Endothelial cell of umbilical vein (primary cell): ENCODE data around the gene FYN.

ENCODE experiments used
- EZH2 ChIP-seq: IDR thresholded peaks from 2 replicates; pipeline ENCODE4 v1.6.1; 2012; ENCODE audit warnings: borderline replicate concordance, low read depth, mild to moderate bottlenecking, moderate library complexity, low read length, inconsistent platforms; ENCODE audit not compliant: severe bottlenecking
- FOS ChIP-seq: IDR thresholded peaks from 2 replicates; pipeline ENCODE4 v1.6.1; 2011; ENCODE audit warnings: mild to moderate bottlenecking, low read length, moderate library complexity, borderline replicate concordance; ENCODE audit not compliant: insufficient read depth
- GATA2 ChIP-seq: IDR thresholded peaks from 2 replicates; pipeline ENCODE4 v1.7.0; 2011; ENCODE audit warnings: low read depth, mild to moderate bottlenecking, moderate library complexity, mixed read lengths, low read length; ENCODE audit not compliant: insufficient read length, insufficient read depth
- MAX ChIP-seq: IDR thresholded peaks from 2 replicates; pipeline ENCODE4 v1.6.1; 2011; ENCODE audit not compliant: insufficient read depth, insufficient read length
- POLR2A ChIP-seq: IDR thresholded peaks from 2 replicates; pipeline ENCODE4 v1.6.1; 2012; ENCODE audit warnings: low read depth, mild to moderate bottlenecking, control low read depth, low read length
- POLR2AphosphoS5 ChIP-seq: IDR thresholded peaks from 2 replicates; pipeline ENCODE4 v1.6.1; 2012; ENCODE audit warnings: low read depth, mild to moderate bottlenecking, control low read depth, low read length, moderate library complexity; ENCODE audit not compliant: insufficient read depth
- TF ChIP-seq, protein P1 (sequence below), 2 donors: IDR thresholded peaks; 1 replicate in 1 of 2; 2 replicates in 1 of 2; pipeline ENCODE4 v1.5.1; 2011; ENCODE audit warnings: low read length in 2 of 2, mild to moderate bottlenecking in 2 of 2, moderate library complexity in 2 of 2, control low read depth in 1 of 2, inconsistent platforms in 1 of 2, low read depth in 1 of 2; ENCODE audit not compliant: insufficient read depth in 1 of 2; ENCODE audit errors: extremely low read depth in 1 of 2

DNA sequence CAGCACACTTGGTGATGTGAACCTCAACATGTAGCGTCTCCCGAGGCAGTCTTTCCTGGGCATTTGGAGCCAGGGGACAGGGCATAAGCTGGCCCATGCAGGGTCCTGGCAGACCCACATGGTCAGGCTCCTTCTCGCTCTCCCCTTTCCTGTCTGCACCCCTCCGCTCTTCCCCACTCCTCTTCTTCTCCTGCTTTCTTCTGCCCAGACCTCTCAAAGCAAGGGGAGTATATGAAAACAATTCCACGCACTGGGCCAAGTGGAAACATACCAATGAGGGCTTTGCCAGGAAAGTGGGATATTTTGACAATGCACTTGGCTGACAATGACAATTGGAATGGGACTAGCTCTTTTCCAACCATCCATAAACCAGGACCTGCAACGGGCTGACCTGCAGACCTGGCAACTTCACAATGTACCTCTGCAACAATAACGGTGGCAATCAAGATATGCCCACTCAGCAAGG lies 208.7 kb downstream of the FYN start:
- TF ChIP-seq POLR2A (no peak), EZH2 (no peak), MAX (no peak), GATA2 (no peak), POLR2AphosphoS5 (no peak), FOS (no peak)
- TF ChIP-seq, protein P1, sequence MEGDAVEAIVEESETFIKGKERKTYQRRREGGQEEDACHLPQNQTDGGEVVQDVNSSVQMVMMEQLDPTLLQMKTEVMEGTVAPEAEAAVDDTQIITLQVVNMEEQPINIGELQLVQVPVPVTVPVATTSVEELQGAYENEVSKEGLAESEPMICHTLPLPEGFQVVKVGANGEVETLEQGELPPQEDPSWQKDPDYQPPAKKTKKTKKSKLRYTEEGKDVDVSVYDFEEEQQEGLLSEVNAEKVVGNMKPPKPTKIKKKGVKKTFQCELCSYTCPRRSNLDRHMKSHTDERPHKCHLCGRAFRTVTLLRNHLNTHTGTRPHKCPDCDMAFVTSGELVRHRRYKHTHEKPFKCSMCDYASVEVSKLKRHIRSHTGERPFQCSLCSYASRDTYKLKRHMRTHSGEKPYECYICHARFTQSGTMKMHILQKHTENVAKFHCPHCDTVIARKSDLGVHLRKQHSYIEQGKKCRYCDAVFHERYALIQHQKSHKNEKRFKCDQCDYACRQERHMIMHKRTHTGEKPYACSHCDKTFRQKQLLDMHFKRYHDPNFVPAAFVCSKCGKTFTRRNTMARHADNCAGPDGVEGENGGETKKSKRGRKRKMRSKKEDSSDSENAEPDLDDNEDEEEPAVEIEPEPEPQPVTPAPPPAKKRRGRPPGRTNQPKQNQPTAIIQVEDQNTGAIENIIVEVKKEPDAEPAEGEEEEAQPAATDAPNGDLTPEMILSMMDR (IDR thresholded peaks at IDR 0.05; ENCODE audit: extremely low read depth in 1 of 2, insufficient read depth in 1 of 2, low read depth in 1 of 2, low read length in 2 of 2) = no peak
